Activated CD4-positive, alpha-beta T cell treated with anti-CD3 and anti-CD28 coated beads for 48 hours (primary cell): Measurements from ENCODE around the gene C1QB.

ENCODE experiments used
- DNase-seq: peaks from one replicate; pipeline ENCODE4 v3.0.0-alpha.2; 2020

The C1QB gene

GRCh38 chr1:22636353-22636752 is 16.7 kb upstream of the C1QB start, which contains the start of gene C1QA:
TSS of gene C1QA (plus strand) at chr1:22636628. CDS start at chr1:22637617, 989 bp downstream.
- DNase-seq: no peak

- no peak for DNase-seq
Measured at GRCh38 chr1:22636927-22637326, 16.1 kb upstream of the C1QB start.

DNA sequence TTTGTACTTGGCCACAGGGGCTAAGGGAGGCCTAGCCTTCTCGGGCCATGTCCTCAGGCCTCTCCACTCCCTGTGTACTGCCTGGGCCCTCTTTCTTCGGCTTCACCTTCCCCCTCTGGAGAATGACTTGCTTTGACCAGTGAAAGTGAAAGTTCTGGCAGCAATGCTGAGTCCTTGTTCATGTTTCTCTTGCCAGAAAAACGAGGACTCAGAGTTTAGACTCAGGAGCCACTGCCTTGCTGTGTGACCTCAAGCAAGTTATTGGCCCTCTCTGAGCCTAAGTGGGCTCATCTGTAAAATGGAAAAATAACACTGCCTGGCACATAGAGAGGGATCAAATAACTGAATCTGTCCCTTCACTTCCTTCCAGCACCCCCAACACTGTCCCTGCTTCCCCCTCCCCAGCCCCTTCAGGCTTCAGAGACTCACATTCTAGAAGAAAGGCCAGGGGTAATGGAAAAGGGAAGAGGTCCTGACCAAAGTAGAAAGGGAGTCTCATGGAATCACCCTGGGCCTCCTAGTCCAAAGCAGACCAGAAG is 15.1 kb upstream of the C1QB start:
- no peak for DNase-seq

- DNase-seq: no peak
Measured at GRCh38 chr1:22638476-22639234, 14.4 kb upstream of the C1QB start.

DNA sequence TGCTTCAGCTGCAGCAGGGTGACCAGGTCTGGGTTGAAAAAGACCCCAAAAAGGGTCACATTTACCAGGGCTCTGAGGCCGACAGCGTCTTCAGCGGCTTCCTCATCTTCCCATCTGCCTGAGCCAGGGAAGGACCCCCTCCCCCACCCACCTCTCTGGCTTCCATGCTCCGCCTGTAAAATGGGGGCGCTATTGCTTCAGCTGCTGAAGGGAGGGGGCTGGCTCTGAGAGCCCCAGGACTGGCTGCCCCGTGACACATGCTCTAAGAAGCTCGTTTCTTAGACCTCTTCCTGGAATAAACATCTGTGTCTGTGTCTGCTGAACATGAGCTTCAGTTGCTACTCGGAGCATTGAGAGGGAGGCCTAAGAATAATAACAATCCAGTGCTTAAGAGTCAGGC is 13.8 kb upstream of the C1QB start:
- no peak for DNase-seq

DNA sequence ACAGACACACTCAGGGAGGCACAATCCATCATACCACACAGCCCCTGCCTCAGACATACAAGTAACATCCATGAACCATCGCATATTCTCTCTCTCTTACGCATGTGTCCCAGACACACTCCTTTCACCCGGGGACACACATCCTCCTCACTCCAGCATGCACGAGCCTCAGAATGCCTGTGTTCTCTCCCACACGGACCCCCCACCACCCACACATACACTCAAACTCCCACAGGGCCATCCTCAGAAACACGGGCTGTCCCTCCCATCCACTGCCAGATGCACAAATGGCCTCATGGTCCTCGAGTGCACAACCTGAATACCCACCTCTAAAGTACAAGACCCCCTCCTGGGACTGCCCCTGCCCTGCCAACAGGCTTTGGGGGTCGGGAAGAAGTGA is 11.8 kb upstream of the C1QB start:
- no peak for DNase-seq

DNA sequence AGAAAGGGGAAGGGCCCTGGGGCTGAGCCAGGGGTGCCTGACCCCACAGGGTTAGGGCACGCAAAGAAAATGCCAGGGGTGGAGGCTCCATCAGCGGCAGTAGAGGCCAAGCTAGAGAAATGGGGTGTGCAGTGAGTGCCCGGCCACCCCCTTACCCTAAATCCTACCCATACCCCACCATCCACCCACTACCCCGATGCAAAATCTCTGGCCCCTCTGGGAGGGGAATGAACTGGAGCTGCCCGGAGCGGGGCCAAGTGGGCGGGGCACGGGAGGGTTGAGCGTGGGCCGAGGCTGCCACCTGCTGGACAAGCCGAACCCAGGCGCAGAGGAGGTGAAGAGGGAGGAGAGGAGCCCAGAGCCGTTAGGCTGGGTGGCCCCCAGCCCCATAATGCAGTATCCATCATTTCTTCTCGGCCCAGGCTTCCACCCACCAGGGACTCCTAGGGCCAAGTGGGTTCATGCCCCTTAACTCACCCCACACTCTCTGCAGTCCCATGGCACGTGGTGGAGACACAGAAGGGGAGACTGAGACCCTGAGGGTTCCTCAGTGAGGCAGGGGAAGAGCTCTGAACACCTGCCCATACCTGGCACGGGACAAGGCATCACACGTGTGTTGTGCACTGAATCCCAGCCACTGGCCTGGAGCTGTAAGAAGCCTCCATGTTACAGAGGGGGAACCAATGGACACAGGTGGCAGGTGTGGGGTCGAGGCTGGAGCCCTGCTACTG is 11.0 kb upstream of the C1QB start:
- DNase-seq: peak; percentile 83

DNA sequence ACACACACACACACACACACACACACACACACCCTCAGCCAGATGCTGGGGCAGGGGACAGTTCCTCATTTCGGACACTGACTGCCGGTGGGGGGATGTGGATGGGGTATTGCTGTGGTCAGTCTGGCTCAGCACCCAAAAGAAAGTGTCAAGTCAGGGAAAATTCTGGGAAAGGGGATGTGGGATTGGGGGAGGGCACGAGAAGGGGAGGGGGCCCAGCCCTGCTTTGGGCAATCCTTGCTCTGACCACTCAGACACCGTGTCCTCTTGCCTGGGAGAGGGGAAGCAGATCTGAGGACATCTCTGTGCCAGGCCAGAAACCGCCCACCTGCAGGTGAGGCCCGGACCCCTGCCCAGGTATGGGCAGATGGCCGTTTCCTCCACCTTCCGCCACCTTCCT is 9.7 kb upstream of the C1QB start, which contains the start of gene C1QC:
TSS of gene C1QC (plus strand) at position 253 of the 400 bp plus-strand sequence. CDS start 391 bp downstream, outside the sequence.
- DNase-seq: no peak

- DNase-seq: no peak
Measured at GRCh38 chr1:22643928-22644327, 9.1 kb upstream of the C1QB start.

DNA sequence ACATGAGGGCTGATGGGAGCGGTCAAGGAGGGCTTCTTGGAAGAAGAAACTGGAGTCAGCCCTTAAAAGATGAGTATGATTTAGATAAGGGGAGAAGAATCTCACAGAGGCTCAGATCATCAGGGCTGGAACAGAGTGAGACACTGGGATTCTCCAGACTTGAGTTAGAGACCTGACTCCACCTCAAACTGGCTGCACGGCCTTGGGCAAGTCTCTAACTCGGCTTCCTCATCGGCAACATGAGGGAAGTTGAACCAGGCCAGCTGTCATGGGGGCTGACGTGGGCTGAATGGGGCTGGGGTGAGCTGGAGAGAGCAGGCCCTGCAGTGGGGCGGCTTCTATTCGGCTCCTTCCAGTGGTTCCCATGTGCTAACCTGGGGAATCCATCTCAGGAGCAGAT is 7.1 kb upstream of the C1QB start:
- no peak for DNase-seq

DNA sequence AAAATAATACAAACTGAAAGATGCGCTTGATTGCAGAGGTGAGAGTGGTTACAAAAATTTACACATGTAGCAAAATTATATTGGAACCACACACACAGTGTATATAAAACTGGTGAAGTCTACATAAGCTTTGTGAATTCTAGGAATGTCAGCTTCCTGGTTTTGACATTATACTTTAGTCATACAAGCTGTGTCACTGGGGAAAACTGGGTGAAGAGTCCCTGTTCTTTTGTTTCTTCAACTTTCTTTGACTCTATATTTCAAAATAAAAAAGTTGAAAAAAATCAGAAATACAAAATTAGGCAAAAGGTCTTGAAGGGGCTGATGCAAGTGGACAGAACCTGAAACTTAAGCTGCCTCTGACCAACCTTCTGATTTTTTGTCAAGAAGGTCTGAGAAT is 6.7 kb upstream of the C1QB start:
- no peak for DNase-seq

DNA sequence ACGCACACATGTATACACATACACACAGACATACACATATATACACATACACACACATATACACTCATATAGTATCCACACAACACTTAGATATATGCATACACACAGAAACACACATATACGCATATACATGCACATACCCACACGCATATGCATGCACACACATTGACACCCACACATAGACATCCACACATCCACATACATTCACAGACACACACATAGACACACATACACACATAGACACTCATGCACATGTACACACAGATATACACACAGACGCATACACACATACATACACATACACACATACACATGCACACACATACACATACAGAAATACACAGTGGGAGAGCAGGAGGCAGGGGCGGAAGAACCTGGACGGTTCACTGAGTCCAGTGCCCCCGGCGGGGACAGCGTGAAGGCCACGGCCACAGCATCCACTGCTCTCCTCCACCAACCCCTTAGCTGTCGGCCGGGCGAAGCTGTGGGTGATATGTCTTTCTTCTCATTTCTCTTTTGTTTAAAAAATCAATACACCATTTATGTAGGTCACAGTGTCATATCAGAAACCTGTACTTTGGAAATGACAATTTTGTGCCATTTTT is 2.8 kb upstream of the C1QB start:
- DNase-seq: no peak

DNA sequence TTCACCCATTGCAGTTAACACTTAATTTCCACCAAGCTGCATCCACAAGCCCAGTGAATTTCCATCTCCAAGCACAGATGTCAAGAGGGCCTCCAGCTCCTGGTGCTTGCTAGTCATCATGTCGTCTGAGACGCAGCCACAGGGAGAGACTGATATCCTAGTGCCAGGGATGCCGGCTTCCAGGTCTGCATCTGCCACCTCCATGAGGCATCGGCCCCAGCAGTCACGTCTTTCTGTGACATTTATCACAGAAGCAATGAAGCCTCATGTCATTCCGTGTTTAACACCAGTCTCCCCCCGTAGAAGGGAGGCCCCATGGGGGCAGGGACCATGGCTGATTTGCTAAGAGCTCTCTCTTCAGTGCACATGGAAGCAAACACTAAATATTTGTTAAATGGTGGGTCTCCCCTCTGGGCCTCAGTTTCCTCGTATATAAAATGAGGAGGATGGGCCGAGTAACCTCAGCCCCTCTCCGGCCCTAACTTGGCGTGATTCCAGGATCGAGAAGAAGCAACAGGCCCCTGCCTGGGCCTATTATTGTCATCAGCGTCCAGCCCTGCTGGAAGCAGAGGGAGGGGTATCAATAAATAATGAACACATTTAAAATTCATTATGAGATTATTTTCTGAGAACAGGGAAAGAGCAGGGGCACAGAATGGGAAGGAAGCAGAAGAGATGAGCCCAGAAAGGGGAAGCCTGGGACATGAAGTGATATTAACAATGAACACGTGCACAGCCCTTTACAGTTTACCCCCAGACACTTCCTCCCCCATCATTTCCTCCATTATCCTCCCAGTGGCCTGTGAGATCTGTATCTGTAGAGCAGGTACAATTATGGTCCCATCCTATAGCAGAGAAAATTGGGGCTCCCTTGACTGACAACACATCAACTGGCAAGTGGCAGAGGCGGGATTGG is 837 bp upstream of the C1QB start:
- no peak for DNase-seq

GRCh38 chr1:22654692-22655091 is 1.7 kb downstream of the C1QB start:
- no peak for DNase-seq

GRCh38 chr1:22658385-22659163 is 5.5 kb downstream of the C1QB start:
- no peak for DNase-seq

DNA sequence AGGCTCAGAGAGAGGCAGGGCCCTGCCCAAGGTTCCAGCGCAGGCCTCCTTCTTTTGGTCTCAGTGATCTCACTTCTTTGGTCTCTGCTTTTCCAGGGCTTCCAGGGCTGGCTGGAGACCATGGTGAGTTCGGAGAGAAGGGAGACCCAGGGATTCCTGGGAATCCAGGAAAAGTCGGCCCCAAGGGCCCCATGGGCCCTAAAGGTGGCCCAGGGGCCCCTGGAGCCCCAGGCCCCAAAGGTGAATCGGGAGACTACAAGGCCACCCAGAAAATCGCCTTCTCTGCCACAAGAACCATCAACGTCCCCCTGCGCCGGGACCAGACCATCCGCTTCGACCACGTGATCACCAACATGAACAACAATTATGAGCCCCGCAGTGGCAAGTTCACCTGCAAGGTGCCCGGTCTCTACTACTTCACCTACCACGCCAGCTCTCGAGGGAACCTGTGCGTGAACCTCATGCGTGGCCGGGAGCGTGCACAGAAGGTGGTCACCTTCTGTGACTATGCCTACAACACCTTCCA is 7.7 kb downstream of the C1QB start:
- no peak for DNase-seq

GRCh38 chr1:22661880-22662279 is 8.8 kb downstream of the C1QB start:
- DNase-seq: no peak

DNA sequence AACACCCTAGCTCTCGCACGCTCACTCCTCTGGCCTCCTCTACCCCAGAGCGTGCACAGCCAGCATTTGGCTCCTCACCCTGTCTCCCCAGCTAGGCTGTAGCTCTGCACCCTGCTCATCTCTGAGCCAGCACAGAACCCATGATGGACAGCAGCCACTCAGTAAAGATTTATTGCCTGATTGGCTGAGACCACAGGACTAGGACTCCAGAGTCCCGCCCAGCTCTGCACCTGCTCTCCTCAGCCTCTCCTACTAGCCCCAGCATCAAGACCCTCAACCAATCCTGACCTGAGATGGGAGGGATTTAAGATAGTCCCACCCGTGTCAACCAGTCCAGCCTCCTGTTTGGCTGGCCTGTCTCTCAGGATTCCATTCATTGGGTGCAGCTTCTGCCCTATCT is 9.3 kb downstream of the C1QB start:
- no peak for DNase-seq

DNA sequence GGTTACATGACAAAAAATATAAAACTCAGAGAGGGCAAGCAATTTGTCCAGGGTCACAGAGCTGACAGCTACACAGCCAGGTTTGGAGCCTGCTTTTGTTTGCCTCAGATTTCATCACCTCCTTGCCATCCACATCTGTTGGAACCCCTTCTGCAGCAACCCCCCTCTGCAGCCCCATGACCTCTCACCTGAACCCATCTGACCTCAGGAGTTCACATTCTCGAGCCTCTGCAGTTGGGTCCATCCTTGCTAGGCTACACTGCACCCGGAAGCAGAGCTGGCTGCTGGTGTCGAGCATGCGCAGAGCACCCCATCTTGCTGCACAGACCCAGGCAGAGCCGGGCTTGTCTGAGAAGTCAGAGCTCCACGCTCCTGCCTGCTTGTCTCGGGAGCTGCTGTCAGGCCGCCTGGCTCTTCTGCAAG is 10.0 kb downstream of the C1QB start:
- DNase-seq: no peak

GRCh38 chr1:22665752-22666151 is 12.7 kb downstream of the C1QB start:
- DNase-seq: no peak

GRCh38 chr1:22666412-22666811 is 13.4 kb downstream of the C1QB start:
- DNase-seq: no peak
